ENCODE results near the gene TMEM170B.

GRCh38 chr6:11528996-11529395, 8.6 kb upstream of the TMEM170B start:
- TF ChIP-seq, protein P1, sequence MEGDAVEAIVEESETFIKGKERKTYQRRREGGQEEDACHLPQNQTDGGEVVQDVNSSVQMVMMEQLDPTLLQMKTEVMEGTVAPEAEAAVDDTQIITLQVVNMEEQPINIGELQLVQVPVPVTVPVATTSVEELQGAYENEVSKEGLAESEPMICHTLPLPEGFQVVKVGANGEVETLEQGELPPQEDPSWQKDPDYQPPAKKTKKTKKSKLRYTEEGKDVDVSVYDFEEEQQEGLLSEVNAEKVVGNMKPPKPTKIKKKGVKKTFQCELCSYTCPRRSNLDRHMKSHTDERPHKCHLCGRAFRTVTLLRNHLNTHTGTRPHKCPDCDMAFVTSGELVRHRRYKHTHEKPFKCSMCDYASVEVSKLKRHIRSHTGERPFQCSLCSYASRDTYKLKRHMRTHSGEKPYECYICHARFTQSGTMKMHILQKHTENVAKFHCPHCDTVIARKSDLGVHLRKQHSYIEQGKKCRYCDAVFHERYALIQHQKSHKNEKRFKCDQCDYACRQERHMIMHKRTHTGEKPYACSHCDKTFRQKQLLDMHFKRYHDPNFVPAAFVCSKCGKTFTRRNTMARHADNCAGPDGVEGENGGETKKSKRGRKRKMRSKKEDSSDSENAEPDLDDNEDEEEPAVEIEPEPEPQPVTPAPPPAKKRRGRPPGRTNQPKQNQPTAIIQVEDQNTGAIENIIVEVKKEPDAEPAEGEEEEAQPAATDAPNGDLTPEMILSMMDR (IDR thresholded peaks at IDR 0.05; ENCODE audit: low read depth, low read length) = no peak
- no peak for TF ChIP-seq EZH2phosphoT487 (IDR thresholded peaks at IDR 0.05; ENCODE audit: low read depth)

All from OCI-LY3 (cell line).